Superior temporal gyrus (tissue), 1 donor: ENCODE results near the gene SCGB3A2.
"Not testable (repeated sequence)": the region's sequence is repeated elsewhere in the genome, so short reads cannot be mapped to it uniquely, and the experiment has no call there.

Experiments
- DNase-seq: peaks from one replicate; pipeline ENCODE4 v3.0.0-alpha.2; 2016; ENCODE audit errors: extremely low spot score

Gene SCGB3A2

DNA sequence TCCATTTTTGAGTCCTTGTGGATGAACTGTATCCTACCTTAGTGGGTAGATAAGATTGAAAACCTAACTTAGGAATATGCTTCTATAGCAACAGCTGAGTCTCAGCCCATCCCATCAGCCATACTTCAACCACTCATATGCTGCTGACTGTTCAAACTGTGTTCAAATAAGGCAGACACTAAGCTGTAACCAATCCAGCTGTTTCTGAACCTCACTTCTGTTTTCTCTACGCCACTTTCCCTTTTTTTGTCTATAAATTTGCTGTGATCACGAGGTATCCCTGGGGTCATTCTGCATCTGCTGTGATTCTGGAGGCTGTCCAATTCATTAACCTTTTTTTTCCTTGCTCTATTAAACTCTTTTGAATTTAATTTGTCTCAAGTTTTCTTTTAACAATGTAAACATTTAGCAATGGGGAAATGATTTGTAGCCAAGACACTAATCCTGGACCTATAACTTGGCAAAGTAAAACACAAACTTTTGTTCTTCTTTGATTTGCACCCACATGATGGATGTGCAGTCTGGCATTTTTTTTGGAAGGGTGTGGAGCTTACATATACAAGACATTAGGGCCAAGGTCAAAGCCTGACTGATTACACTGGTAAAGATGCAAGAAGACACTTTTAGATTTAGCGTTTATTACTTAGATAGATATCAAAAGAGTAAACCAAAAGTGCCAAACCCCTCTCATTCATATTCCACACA, 14.9 kb upstream of the SCGB3A2 start:
- DNase-seq = no peak

DNA sequence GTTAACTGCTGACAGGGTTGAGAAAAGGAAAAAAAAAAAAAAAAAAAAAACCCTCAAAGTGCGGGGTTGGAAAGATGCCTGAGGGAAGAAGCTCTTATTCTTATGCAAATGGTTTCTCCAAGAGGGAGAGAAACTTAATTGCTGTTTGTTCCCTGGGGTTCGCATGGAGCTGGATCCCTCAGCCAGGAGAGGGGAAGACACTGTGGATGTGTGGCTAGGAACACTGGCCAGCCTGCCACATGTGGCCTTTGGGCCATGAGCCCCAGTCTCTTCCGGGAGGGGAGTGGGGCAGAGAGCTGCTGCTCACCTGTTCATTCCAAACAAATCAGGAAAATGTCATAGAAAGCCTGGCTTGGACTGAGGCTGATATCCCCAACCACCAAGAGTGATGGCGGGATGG, 9.4 kb upstream of the SCGB3A2 start:
- DNase-seq = no peak

DNA sequence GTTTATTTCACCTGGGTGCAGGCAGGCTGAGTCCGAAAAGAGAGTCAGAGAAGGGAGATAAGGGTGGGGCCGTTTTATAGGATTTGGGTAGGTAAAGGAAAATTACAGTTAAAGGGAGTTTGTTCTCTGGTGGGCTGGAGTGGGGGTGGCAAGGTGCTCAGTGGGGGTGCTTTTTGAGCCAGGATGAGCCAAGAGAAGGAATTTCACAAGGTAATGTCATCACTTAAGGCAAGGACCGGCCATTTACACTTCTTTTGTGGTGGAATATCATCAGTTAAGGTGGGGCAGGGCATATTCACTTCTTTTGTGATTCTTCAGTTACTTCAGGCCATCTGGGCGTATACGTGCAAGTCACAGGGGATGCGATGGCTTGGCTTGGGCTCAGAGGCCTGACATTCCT, 8.6 kb upstream of the SCGB3A2 start:
- DNase-seq = not testable (repeated sequence)

DNA sequence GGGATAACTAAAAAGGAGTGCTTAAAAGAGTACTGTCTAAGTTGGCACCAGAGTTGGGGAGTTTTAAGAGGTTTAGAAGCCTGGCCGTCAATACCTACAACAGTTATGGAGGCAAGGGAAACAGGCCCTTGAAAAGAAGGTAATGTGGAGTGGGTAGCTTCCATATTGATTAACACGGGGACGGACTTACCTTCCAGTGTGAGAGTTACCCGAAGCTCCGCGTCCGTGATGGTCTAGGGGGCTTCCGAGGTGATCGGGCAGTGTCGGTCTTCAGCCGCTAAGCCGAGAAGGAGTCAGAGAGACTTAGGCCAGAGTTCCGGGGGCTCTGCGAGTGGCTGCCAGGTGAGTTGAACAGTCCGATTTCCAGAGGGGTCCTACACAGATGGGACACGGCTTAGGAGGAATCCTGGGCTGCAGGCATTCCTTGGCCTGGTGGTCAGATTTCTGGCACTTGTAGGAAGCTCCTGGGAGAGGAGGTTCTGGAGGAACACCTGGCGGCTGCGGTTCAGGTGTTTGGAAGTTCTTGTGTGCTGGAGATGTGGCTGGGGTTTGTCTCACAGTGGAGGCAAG, 6.4 kb upstream of the SCGB3A2 start:
- DNase-seq = not testable (repeated sequence)

DNA sequence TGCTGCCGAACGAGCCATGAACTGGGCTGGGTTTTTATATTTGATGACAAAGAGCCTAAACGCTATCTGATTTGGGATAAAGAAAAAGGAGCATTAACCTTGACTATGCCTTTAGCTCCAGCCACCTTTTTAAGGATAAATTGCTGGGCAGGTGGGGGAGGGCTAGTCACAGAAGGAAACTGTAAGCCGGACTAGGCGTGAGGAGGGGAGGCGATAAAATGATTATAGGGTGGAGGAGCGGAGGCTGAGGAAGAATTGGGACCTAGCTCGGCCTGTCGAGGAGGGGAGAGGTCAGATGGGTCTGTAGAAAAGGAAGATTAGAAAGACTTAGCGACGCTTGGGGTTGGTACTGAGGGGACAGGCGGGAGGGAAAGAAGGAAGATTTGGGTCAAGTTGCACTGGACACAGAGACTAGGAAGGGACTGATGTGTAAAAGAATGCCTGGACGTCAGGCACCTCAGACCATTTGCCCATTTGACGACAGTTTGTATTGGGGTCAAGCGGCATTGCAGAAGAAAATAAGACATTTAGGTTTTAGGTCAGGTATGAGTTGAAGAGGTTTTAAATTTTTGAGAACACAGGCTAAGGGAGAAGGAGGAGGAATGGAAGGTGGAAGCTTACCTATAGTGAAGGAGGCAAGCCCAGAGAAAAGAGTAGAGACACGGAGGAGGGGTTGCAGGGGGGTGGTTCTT, 5.6 kb upstream of the SCGB3A2 start:
- not testable (repeated sequence) for DNase-seq

DNA sequence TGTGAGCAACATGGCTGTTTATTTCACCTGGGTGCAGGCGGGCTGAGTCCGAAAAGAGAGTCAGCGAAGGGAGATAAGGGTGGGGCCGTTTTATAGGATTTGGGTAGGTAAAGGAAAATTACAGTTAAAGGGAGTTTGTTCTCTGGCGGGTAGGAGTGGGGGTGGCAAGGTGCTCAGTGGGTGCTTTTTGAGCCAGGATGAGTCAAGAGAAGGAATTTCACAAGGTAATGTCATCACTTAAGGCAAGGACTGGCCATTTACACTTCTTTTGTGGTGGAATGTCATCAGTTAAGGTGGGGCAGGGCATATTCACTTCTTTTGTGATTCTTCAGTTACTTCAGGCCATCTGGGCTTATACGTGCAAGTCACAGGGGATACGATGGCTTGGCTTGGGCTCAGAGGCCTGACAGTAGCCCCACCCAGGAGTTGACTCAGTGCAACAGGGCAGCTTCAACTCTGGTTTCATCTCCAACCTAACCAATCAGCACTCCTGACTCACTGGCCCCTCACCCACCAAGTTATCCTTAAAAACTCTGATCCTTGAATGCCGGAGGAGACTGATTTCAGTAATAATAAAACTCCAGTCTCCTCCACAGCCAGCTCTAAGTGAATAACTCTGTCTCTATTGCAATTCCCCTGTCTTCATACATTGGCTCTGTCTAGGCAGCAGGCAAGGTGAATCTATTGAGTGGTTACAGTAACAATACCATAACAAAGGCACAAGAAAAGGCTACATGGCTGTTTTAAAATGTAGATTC, 4.2 kb upstream of the SCGB3A2 start:
- DNase-seq = not testable (repeated sequence)

DNA sequence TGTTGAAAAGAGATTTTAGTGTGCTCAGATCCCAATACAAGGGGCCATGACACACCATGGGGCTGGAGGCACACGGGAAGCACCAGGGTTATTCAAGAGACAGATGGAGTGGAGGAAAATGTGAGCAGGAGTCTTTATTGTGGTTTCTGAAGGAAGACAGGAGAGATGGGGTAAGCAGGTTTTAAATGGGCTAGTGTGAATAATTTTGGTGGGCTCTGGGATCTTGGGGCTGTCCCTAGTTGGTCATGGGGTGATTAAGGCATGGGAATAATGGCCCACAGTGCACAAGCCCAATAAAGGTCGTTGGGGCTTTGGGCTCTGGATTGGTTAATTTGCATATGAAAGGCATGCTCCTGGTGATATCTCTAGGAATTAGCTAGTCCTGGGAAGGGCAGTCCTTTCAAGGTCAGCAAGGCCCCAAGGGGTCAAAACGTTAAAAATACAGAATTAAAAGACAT, 3.6 kb upstream of the SCGB3A2 start:
- no peak for DNase-seq

DNA sequence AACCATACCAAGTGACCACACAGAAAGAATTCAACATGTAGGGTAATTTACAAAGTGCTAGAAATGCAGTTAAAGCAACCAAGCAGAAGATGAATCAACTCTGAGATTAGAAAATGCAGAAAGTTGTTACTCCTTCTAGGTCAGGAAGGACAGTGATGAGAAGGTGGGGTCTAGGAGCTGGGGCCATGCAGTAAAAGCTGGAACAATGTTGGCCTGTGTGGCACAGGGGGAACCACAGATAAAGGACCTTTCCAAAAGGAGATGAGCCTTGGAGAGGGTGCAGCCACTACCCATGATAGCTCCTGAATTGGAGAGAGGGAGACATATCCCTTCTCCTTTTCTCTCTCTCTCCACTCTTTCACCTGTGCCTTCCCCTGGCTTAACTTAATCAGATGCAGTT, 2.4 kb upstream of the SCGB3A2 start:
- no peak for DNase-seq

DNA sequence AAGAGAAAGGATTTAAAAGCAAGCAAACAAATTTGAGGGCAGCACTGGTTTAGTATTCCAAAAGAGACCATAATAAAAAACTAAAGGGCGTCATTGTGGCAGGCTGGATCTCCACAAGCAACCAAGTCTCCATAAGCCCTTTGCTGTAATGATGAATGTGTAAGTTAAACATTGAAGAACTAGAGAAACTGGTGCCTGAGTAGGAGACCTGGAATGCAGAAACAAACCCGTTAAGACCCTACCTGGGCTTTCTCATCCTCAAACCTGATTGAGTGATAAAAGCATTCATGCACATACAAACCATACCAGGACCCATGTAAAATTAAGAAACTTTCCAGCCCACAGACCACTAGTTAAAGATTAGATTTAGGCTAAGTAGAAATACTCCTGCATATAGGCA, 1.9 kb upstream of the SCGB3A2 start:
- no peak for DNase-seq

DNA sequence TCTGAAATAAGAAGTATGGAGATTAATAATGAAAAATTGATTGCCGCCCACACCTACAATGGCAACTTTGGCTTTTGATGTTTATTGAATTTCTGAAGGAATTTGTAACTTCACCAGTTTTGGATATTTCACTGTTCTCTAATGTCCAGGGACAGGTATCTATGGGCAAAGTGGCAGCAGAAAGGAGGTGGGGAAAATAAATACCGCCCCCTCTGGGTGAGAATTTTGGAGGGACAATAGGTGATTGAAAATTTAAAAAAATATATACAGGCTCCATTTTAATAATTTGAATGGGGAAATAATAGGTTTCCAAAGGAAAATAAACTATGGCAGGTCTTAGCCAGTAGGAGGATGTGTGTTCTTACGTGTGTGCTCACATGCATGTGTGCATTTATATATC, 1.3 kb downstream of the SCGB3A2 start:
- no peak for DNase-seq

DNA sequence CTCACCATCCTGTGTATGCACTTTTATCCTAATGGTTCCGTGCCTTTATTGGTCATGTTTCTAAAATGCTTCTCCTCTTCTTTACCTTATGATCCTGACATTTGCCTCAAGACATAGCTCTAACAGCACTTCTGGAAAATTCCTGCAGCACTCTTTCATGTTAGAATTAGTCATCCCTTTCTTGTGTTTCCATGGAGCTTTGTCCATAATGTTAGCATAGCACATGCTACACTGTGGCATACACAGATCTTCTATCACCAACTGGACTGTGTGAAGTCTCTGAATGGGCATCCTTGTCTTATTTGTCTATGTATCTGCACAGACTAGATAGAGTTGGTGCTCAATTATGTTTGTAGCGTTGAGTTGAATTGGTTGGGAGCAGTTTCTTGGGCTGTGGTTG, 2.0 kb downstream of the SCGB3A2 start:
- DNase-seq = no peak

DNA sequence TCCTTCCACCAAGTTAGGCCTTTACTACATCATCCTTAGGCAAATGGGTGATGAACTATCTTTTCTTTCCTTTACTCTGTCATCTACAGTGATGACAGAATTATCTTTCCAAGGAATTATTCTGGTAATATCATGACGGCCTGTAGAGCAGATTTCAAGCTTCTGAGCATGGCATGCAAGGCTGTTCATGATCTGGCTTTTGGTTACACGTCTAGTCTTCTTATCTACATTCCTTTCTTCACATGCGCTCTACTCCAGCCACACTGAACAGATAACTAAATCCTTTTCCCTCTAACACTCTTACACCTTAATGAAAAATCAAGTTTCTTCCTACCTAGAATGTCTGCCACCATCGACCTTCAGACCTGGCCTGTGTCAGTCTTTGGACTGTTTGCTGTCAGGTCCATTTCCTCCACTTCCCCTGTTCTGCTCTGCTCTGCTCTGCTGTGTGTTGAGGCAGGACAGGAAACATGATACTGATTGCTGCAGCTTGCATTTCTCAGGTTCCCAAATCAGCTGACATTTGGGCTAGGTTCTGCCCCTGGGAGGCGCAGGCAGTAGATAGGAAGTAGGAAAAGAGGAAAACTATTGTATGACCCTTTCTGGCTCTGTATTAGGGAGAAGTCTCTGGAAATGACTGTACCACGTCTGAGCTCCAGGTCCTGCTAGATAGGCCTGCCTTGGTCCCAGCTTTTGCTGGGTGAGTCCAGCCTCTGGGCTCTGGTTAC, 4.2 kb downstream of the SCGB3A2 start:
- DNase-seq = no peak

DNA sequence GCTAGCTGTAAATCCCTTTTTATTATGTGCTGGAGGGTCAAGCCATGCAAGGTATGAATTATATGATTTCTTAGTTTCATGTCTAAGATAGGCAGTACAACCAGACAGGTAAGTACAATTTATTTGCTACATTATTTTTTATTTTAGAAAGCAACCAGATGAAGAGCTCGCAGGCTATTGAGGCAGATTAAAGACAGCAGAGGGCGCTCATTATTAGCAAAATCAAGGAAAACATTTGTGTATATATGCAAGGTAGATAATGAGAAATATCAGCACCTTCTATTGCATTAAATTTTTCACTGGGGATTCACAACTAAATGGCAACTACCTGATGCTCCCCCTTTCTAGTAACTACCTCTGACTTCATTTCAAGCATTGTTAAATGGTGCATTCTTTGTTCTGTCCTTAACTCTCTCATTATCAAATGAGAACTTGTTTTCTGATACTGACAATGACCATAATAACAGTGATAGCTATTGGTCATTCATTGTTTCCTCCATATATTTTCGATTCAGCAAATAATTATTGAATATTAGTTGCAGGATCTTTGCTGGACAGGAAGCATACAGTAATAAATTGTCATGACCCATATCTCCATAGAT, 8.6 kb downstream of the SCGB3A2 start:
- no peak for DNase-seq

DNA sequence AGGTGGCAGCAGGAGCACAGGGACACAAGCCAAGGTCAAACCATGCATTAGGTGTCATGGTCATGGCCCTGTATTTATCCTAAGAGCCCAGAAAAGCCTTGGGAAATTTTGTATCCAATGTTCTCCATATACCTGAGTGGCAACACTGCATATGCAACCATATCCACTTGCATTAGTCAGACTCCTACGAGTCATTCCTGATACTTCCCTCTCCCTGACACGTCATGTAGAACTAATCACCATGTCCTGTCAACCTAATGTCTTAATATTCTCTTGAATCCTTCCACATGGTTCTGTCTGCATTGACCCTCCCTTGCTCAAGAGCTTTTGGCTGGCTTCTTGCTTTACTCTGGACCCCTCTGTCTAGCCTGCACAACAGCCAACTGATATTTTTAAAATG, 9.4 kb downstream of the SCGB3A2 start:
- no peak for DNase-seq

DNA sequence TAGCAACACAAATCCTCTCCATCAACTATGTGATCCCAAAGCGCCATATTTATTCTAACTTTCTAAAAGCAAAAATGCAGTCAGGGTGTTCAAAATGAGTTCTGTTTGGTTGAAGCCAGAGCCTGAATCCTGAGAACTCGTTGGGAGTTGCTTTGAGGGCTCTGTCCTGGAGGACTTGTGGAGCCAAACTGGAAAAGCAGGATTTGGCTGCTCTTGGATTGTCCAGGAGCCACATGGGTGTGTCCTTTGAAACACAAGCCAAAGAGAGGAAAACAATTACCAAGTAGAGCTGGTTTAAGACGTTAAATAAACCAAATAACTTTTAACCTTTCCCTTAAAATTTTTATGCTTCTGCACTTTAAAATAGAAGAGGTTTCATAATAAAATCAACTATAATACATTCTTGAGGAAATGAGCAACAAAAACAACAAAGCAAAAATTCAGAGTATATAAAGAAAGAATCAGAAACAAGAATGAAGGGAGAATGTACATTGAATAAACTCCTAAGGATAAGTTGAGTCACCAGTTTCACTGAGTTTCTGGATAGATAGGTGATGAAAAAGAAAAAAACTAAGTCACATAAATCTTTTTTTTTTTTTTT, 14.3 kb downstream of the SCGB3A2 start:
- no peak for DNase-seq

DNA sequence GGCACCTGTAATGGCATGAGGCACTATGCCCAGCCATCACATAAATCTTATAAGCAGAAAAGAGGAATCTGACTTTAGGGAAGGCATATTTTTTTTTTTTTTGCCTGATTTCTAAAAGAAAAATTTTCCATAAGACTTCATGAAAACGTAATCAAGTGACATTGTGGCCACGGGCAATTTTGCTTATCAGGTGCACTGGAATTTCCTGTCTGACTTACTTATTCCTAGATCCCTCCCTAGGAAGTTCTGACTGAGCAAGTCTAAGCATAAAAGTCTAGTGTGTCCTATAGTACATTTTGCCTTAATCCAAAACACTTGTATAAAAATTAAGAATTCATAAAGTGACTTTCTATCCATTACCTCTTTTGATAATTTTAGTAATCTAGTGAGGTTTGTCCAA, 15.3 kb downstream of the SCGB3A2 start:
- no peak for DNase-seq

DNA sequence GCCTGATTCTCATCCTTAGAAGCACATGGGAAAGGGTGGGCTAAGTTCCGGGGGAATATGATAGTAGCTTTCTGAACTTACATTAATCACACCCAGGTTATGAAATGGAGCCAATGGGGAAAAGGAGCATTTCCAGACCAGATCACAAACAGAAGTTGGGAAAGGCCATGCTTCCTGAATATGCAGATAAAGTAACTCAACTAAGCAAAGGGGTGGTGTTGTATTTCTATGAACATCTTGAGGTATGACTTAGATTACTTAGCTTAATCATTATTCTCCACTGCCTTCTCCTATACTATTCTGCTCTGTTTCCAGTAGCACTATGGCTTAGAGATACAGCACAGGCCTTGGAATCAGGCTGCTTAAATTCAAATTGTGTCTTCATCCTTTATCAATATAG, 17.4 kb downstream of the SCGB3A2 start:
- DNase-seq = no peak

DNA sequence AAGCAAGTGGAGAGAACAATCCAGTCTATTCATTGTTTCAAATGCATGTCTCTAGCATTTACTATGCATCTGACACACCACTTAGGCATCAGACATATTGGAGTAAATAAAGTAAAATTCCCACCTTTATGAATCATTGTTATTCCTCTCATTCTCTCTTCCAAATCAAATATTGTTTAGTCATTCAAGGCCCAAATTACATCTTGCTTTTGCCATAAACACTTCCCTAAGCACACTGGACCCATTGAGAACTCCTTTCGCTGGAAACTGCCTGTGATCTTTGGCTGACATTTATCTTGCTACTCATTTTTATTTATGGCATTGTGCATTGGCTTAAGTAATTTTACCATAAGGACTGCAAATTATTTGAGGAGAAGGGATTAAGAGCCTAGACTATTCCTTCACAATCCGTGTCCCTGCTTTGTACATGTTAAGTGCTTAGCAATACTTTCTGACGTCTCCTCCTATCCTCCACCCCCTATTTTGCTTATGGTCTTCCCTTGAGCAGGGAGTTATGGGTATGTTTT, 20.4 kb downstream of the SCGB3A2 start:
- DNase-seq = no peak

DNA sequence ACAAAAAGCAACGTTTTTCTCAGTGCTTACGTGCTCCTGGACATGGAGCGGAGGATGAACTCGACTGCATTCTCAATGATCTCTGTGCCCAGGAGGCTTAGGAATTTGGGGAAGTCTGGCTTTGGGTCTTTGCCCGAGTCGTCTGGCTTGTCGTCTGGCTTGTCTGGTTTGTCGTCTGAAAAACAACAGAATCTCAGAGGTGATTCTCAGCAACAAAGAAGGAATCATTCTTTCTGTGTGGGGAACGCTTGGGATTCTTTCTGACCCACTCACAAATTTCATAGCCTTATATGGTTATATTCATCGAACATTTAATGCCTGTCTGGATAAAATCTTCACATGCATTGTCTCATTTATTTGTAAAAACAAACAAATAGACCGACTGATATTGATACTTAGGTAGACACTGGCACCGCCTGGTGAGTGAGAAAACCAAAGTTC, 23.1 kb downstream of the SCGB3A2 start:
- DNase-seq = no peak

DNA sequence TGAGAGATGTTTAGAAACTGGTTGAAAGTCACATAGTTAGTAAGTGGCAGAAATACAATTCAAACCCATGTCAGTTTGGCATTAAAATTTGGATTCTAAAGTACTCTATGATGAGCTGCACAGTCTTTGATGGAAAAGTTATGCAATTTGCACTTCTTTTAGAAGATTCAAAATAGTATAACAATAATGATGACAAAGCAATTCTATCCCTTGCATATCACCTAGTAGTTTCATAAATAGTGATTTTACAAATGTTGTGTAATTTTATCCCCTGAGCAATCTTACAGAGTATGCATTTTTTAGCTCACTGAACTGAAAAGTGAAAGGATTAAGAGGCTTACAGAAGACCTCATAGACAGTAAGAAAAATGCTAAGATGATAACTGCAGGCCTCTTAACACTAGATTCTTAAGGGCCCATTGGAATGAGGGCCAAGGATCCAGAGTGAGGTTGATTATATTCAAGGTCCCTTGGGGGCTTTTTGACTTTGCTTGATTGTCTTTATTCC, 24.2 kb downstream of the SCGB3A2 start:
- DNase-seq = no peak
